GM18499 (cell line): ENCODE results near the gene SMAD7.
"Not testable (repeated sequence)": the region's sequence is repeated elsewhere in the genome, so short reads cannot be mapped to it uniquely, and the experiment has no call there.

Experiments used
- ATAC-seq: cut with Tn5 transposase; IDR thresholded peaks from one replicate; pipeline ENCODE4 v1.9.1; 2021; ENCODE audit warnings: moderate number of reproducible peaks; ENCODE audit not compliant: insufficient read depth, unreplicated experiment

The SMAD7 gene

GRCh38 chr18:48871391-48872166 is 79.2 kb downstream of the SMAD7 start:
- ATAC-seq, result no peak

- ATAC-seq, result not testable (repeated sequence)
Measured at GRCh38 chr18:48870926-48871325, 79.8 kb downstream of the SMAD7 start.
